ENCODE data around the gene NCOA1. TPM values are rescaled to one million over a fixed set of nuclear protein-coding genes. Genes with fewer than 3 reads are reported as not detected.

Gene NCOA1
- total RNA-seq, 1 experiment from 2014 or later: 27.5 TPM

DNA sequence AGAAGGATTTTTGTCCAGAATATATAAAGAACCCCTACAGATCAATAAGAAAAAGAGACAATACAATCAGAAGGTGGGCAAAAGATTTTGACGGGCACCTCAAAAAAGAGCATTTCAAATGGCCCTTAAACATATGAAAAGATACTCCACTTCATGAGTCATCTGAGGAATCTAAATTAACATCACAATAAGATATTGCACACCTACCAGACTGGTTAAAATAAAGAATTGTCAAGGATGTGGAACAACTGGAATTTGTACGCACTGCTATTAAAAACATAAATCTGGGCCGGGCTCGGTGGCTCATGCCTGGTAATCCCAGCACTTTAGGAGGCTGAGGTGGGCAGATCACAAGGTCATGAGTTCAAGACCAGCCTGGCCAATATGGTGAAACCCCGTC is 17.0 kb upstream of the NCOA1 start:
- no peaks in the 10 kb centered on the region for H3K36me3 ChIP-seq (ENCODE audit: insufficient read depth, low read length, poor library complexity, severe bottlenecking)
- no peak overlapping the region for H3K4me3 ChIP-seq (ENCODE audit: low read depth, low read length, poor library complexity, severe bottlenecking)
- H3K4me1 ChIP-seq (ENCODE audit: insufficient read depth, low read length, poor library complexity, severe bottlenecking): no peaks in the 10 kb centered on the region
- intact Hi-C loops (cut with micrococcal nuclease; ENCODE audit: unreplicated experiment): no loop called here
- no peak overlapping the region for H3K27ac ChIP-seq (ENCODE audit: low read depth, low read length, poor library complexity, severe bottlenecking)
- ChIA-PET POLR2A (ENCODE audit: low non-redundant PET) (no interaction called here), CTCF (interaction anchor here (0.5 kb wide), 1 partner anchor 655 kb away, joined by 4 read pairs; no protein-coding TSS in a partner anchor)
- H3K27me3 ChIP-seq (replicated peaks; ENCODE audit: insufficient read depth, low read depth, low read length, poor library complexity): no peaks in the 10 kb centered on the region
- no peak for DNase-seq (ENCODE audit: low spot score)
- H3K9me3 ChIP-seq (ENCODE audit: low read depth, low read length, poor library complexity, severe bottlenecking): no peaks in the 10 kb centered on the region
- TF ChIP-seq, protein P1, sequence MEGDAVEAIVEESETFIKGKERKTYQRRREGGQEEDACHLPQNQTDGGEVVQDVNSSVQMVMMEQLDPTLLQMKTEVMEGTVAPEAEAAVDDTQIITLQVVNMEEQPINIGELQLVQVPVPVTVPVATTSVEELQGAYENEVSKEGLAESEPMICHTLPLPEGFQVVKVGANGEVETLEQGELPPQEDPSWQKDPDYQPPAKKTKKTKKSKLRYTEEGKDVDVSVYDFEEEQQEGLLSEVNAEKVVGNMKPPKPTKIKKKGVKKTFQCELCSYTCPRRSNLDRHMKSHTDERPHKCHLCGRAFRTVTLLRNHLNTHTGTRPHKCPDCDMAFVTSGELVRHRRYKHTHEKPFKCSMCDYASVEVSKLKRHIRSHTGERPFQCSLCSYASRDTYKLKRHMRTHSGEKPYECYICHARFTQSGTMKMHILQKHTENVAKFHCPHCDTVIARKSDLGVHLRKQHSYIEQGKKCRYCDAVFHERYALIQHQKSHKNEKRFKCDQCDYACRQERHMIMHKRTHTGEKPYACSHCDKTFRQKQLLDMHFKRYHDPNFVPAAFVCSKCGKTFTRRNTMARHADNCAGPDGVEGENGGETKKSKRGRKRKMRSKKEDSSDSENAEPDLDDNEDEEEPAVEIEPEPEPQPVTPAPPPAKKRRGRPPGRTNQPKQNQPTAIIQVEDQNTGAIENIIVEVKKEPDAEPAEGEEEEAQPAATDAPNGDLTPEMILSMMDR (conservative IDR thresholded peaks at IDR 0.05; ENCODE audit: low read depth, low read length): no peak
- no peak for TF ChIP-seq EZH2 (IDR thresholded peaks at IDR 0.05; ENCODE audit: borderline replicate concordance, low read depth, low read length, poor library complexity, severe bottlenecking)
- no TSS peak for BruUV-seq (replicated peaks)

DNA sequence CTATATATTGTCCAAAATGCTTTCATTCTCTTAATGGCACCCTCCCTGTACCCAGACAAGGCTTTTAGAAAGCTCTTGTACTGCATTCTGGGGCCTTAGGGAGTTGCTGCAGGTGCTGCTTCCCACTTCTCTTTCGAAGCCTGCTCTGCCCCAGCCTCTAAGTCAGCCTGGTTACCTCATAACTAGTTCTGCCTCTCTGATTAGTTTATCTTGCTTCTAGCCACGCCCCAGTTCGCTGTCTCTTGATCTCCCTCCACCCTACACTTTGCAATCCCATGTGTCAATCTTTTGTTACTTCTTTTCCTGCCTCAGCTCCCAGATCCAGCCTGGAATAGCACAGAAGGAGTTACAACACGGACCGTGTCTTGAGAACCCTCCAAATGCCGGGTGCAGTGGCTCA is 13.8 kb upstream of the NCOA1 start:
- ChIA-PET POLR2A (ENCODE audit: low non-redundant PET) (no interaction called here), CTCF (no interaction called here)
- no TSS peak for BruUV-seq (replicated peaks)

DNA sequence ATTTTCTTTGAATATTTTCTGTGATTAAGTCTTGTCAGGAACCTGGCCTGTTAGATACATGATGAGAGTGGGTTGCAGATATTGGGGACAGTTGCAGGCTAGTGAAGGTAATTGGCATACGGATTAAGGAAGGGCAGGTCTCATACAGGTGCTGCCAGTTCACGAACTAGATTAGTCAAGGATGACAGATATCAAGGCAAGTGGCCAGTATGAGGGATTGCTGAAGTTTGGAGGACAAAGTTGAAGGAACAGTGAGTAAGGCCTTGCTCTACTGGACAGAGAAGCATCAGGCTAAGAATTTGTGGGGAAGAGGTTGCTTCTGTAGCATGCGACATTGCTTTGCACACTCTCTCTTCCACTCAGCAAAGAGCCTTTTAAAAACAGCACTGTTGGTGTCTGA is 12.8 kb upstream of the NCOA1 start:
- no peak for DNase-seq (ENCODE audit: low spot score)
- Histone ChIP-seq H3K9me3 (ENCODE audit: low read depth, low read length, poor library complexity, severe bottlenecking) (no peaks in the 10 kb centered on the region), H3K4me1 (ENCODE audit: insufficient read depth, low read length, poor library complexity, severe bottlenecking) (no peaks in the 10 kb centered on the region), H3K27ac (ENCODE audit: low read depth, low read length, poor library complexity, severe bottlenecking) (no peak overlapping the region), H3K4me3 (ENCODE audit: low read depth, low read length, poor library complexity, severe bottlenecking) (no peak overlapping the region), H3K36me3 (ENCODE audit: insufficient read depth, low read length, poor library complexity, severe bottlenecking) (no peaks in the 10 kb centered on the region), H3K27me3 (replicated peaks; ENCODE audit: insufficient read depth, low read depth, low read length, poor library complexity) (no peaks in the 10 kb centered on the region)
- POLR2A ChIA-PET (ENCODE audit: low non-redundant PET): no interaction called here
- intact Hi-C loops (cut with micrococcal nuclease; ENCODE audit: unreplicated experiment): no loop called here
- CTCF ChIA-PET: no interaction called here
- no peak for TF ChIP-seq EZH2 (IDR thresholded peaks at IDR 0.05; ENCODE audit: borderline replicate concordance, low read depth, low read length, poor library complexity, severe bottlenecking)
- TF ChIP-seq, protein P1 (conservative IDR thresholded peaks at IDR 0.05; ENCODE audit: low read depth, low read length): no peak
- BruUV-seq (replicated peaks): no TSS peak

More for the DNA sequence above, 13.8 kb upstream of the NCOA1 start:
- Histone ChIP-seq H3K9me3 (ENCODE audit: low read depth, low read length, poor library complexity, severe bottlenecking) (no peaks in the 10 kb centered on the region), H3K27ac (ENCODE audit: low read depth, low read length, poor library complexity, severe bottlenecking) (no peak overlapping the region), H3K4me3 (ENCODE audit: low read depth, low read length, poor library complexity, severe bottlenecking) (no peak overlapping the region), H3K4me1 (ENCODE audit: insufficient read depth, low read length, poor library complexity, severe bottlenecking) (no peaks in the 10 kb centered on the region), H3K27me3 (replicated peaks; ENCODE audit: insufficient read depth, low read depth, low read length, poor library complexity) (no peaks in the 10 kb centered on the region), H3K36me3 (ENCODE audit: insufficient read depth, low read length, poor library complexity, severe bottlenecking) (no peaks in the 10 kb centered on the region)
- intact Hi-C loops (cut with micrococcal nuclease; ENCODE audit: unreplicated experiment): no loop called here
- no peak for TF ChIP-seq EZH2 (IDR thresholded peaks at IDR 0.05; ENCODE audit: borderline replicate concordance, low read depth, low read length, poor library complexity, severe bottlenecking)
- TF ChIP-seq, protein P1 (conservative IDR thresholded peaks at IDR 0.05; ENCODE audit: low read depth, low read length): no peak
- DNase-seq (ENCODE audit: low spot score): no peak

Data from A673 (cell line).